ENCODE data around the gene DDX51. TPM values are rescaled to one million over a fixed set of nuclear protein-coding genes. Genes with fewer than 3 reads are reported as not detected.

Gene DDX51
- total RNA-seq, 1 donor from 2014 or later = 7.5 TPM

DNA sequence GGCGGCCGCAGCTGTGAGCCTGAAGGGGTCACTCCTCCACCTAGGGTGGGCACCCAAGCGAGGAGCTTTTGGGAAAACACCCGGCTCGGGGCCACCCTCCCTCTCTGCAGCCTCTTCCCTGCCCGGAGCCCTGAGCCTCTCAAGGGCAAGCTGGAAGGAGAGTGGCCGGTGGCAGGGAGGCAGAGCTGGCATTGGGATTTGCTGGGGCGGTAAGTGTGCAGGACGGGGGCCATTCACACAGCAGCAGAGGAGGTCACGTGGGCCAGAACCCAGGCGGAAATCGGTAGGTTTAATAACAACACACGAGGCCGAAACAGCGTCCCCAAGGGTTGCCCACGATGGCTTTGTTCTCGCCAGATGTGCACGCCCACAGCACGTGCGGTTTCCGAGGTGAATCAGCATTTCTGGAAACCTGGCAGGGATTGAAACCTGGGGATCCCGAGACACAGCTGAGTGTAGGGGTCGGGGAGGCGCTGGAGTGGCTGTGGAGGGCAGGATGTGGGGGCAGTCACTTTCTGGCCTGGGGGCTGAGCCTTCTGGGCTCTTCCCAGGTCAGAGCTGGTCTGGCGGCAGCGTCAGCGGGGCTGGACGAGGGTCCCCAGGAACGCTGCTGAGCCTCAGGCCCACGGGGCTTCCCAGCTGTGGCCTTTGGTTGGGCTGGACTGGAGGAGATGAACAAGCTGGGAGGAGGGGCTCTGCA is 23.6 kb upstream of the DDX51 start:
- no peak for DNase-seq (ENCODE audit: low spot score)

DNA sequence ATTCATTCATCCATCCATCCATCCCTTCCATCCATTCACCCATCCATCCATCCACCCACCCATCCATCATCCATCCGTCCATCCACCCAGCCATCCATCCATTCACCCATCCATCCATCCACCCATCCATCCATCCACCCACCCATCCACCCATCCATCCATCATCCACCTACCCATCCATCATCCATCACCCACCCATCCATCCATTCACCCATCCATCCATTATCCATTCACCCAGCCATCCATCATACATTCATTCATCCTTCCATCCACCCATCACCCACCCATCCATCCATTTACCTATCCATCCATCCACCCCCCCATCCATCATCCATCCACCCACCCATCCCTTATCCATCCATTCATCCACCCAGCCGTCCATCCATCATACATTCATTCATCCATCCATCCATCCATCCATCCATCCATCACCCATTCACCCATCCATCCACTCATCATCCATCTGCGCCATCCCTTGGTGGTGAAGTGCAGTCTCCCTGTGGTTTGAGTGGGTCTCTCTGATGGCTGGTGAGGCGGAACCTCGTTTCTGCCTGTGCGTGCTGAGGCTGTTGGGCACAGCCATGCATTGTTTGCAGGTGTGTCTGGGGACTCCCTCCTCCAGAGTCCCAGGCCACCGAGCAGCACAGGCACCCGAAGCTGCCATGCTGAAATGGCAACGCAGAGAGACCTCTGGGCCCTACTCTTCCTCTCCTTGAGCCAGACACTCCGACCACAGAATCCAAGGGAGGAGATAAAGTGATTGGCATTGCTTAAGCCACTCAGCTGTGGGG is 22.9 kb upstream of the DDX51 start:
- no peak for DNase-seq (ENCODE audit: low spot score)

GRCh38 chr12:132166093-132166492 is 22.0 kb upstream of the DDX51 start:
- DNase-seq (ENCODE audit: low spot score) = no peak

DNA sequence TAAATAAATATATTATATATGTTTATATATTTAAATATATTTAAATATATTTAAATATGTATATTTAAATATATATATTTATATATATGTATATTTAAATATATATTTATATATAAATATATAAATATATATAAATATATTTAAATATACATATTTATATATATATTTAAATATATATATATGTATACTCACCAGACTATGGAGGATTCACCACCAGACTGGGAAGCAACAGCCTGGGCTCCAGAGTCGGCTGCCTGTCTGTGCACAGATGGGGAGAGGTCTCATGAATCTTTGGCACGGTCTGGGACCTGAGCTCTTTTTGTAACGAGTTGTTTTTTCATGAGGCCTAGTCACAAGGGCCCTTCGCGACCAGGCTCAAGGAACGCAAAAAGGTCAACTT is 21.5 kb upstream of the DDX51 start:
- no peak for DNase-seq (ENCODE audit: low spot score)

GRCh38 chr12:132164426-132164825 is 20.3 kb upstream of the DDX51 start:
- no peak for DNase-seq (ENCODE audit: low spot score)

DNA sequence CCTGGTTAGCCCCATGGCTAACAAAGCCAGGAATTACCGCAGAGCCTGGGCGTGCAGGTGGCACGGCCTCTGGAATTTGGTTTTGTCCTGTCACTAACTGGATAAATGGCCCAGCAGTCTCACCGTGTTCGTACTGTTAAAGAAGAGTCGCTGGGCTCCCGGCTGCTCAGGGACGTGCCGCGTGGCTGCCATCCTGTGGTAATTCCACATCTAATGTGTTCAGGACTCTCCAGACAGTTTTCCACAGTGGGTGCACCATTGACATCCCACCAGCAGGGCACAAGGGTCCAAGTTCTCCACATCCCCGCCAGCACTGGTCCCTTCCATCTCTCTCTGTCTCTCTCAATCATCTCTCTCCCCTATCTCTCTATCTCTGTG is 19.8 kb upstream of the DDX51 start:
- DNase-seq (ENCODE audit: low spot score) = no peak

DNA sequence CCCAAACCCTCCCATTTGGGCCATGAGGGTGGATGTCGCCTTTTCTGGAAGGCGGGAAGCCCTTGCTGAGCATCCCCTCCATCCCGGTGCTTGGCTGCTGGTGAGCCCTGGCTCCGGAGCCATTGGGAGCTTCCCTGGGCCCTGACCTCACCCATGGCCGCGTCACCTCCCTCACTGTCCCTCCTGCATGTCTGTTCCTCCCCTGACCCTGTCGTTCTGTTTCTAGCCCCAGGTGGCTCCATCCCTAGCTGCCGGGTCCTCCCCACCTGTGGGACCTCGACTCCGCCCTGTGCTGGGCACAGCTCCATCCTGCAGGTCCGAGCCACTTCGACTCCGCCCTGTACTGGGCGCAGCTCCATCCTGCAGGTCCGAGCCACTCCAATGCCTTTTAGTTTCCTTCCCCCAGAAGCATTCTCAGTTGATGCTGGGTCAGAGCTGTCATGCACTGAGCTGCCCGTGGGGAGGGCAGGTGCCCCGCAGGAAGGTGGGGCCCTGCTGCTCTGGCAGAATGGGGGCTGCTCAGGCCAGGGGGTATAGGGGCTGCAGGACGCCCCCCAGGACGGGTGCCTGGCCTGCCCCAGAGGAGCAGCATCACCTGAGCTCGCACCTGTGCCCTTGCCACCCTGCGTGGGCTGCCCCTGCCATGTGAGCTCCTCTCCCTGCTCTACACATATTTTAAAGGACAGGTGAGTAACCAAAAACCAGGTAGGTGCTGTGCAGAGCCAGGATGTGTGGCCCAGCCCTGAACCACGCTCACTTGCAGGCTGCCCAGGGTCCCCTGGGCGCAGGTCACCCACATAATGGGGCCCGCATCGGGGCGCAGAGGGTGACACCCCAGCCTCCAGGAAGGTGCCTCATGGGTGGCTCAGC is 19.2 kb upstream of the DDX51 start:
- no peak for DNase-seq (ENCODE audit: low spot score)

- no peak for DNase-seq (ENCODE audit: low spot score)
Observed at GRCh38 chr12:132162508-132163031, 18.5 kb upstream of the DDX51 start.

- DNase-seq (ENCODE audit: low spot score) = no peak
Observed at GRCh38 chr12:132161796-132162507, 17.8 kb upstream of the DDX51 start.

DNA sequence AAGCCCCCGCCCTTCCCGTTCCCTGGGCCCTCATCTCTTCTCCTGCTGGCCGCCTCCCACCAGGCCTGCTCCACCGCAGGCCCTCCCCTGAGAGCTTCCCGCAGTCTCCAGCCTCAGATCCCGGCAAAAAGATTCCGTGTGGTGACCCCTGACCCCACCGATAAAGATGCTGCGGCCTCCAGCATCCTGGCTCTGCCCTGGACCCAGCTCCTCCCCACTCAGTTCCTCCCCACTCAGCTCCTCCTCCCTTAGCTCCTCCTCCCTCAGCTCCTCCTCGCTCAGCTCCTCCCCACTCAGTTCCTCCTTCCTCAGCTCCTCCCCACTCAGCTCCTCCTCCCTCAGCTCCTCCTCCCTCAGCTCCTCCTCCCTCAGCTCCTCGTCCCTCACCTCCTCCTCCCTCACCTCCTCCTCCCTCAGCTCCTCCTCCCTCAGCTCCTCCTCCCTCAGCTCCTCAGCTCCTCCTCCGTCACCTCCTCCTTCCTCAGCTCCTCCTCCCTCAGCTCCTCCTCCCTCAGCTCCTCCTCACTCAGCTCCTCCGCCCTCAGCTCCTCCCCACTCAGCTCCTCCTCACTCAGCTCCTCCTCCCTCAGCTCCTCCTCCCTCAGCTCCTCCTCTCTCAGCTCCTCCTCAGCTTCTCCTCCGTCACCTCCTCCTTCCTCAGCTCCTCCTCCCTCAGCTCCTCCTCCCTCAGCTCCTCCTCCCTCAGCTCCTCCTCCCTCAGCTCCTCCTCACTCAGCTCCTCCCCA is 17.1 kb upstream of the DDX51 start:
- DNase-seq (ENCODE audit: low spot score) = no peak

- no peak for DNase-seq (ENCODE audit: low spot score)
Observed at GRCh38 chr12:132160601-132161035, 16.5 kb upstream of the DDX51 start.

DNA sequence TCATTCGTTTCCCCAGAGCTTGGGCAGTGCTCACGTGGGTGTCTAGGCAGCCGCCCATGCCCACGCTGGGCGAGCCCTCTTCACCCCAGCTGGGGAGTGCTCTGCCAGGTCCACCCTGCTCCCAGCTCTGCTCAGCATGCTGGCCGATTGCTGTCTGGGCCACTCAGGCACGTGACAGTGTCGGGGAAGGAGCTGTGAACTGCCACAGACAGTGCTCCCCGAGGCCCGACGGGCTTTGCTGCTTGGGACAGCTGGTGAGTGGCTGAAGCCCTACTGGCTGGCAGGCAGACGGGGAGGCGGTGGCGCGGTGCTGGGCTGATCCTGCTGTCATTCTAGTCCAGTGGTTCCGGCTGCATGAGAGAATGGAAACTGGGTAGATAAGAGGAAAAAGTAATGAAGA is 15.9 kb upstream of the DDX51 start:
- no peak for DNase-seq (ENCODE audit: low spot score)

GRCh38 chr12:132159555-132160003 is 15.5 kb upstream of the DDX51 start:
- no peak for DNase-seq (ENCODE audit: low spot score)

- DNase-seq (ENCODE audit: low spot score) = no peak
Observed at GRCh38 chr12:132158677-132159554, 14.8 kb upstream of the DDX51 start.

DNA sequence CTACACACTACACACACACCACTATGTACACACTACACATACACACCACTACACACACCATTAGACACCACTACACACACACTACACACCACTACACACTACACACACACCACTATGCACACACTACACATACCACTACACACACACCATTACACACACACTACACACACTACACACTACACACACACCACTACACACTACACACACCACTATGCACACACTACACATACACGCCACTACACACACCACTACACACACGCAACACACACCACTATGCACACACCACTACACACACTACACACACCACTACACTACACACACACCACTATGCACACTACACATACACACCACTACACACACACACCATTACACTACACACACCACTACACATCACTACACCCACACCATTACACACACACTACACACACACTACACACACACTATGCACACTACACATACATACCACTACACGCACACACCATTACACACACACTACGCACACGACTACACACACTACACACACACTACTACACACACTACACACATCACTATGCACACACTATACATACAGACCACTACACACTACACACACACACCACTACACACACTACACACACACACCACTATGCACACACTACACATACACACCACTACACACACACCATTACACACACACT is 13.8 kb upstream of the DDX51 start:
- no peak for DNase-seq (ENCODE audit: low spot score)

DNA sequence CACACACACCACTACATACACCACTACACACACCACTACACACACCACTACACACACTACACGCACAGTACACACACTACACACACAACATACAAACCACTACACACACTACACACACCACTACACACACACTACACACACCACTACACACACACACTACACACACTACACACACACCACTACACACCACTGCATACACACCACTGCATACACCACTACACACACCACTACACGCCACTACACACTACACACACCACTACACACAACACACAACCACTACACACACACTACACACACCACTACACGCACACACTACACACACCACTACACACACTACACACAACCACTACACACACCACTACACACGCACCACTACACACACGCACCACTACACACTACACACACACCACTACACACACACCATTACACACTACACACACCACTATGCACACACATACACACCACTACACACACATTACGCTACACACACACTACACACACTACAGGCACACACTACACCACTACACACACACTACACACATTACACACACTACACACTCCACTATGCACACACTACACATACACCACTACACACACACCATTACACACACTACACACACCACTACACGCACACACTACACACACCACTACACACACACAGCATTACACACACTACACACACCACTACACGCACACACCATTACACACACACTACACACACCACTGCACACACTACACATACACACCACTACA is 12.6 kb upstream of the DDX51 start:
- DNase-seq (ENCODE audit: low spot score) = no peak

DNA sequence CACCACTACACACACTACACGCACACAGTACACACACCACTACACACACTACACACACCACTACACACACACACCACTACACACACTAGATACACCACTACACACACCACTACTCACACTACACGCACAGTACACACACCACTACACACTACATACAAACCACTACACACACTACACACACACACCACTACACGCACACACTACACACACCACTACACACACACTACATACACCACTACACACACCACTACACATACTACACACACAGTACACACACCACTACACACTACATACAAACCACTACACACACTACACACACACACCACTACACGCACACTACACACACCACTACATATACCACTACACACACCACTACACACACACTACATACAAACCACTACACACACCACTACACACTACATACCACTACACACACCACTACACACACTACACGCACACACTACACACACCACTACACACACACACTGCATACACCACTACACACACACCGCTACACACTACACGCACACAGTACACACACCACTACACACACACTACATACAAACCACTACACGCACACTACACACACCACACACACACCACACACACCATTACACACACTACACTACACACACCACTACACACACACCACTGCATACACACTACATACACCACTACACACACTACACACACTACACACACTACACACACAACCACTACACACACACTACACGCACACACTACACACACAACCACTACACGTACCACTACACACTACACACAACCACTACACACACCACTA is 11.9 kb upstream of the DDX51 start:
- no peak for DNase-seq (ENCODE audit: low spot score)

Measured in umbilical cord (tissue), 2 donors.